D721Med (cell line): ENCODE data around the gene MAP4K4.
"Not testable (repeated sequence)": the region's sequence is repeated elsewhere in the genome, so short reads cannot be mapped to it uniquely, and the experiment has no call there.

ENCODE experiments used
- DNase-seq: peaks from one replicate; pipeline ENCODE4 v3.0.0; 2011; ENCODE audit warnings: low spot score; ENCODE audit not compliant: insufficient read length
- FAIRE-seq: peaks from 2 replicates; lab custom pipeline; 2011; peaks lifted over from hg19 to GRCh38; lab: Jason Lieb, UNC
- TF ChIP-seq, protein P1 (sequence below): IDR thresholded peaks from 2 replicates; pipeline ENCODE4 v1.5.1; 2012; ENCODE audit warnings: mild to moderate bottlenecking, control low read depth; ENCODE audit not compliant: insufficient read depth; ENCODE audit errors: missing control alignments

Gene MAP4K4

GRCh38 chr2:101742547-101742946 is 45.0 kb downstream of the MAP4K4 start:
- TF ChIP-seq, protein P1, sequence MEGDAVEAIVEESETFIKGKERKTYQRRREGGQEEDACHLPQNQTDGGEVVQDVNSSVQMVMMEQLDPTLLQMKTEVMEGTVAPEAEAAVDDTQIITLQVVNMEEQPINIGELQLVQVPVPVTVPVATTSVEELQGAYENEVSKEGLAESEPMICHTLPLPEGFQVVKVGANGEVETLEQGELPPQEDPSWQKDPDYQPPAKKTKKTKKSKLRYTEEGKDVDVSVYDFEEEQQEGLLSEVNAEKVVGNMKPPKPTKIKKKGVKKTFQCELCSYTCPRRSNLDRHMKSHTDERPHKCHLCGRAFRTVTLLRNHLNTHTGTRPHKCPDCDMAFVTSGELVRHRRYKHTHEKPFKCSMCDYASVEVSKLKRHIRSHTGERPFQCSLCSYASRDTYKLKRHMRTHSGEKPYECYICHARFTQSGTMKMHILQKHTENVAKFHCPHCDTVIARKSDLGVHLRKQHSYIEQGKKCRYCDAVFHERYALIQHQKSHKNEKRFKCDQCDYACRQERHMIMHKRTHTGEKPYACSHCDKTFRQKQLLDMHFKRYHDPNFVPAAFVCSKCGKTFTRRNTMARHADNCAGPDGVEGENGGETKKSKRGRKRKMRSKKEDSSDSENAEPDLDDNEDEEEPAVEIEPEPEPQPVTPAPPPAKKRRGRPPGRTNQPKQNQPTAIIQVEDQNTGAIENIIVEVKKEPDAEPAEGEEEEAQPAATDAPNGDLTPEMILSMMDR, result no peak
- FAIRE-seq (no peak), DNase-seq (no peak)

DNA sequence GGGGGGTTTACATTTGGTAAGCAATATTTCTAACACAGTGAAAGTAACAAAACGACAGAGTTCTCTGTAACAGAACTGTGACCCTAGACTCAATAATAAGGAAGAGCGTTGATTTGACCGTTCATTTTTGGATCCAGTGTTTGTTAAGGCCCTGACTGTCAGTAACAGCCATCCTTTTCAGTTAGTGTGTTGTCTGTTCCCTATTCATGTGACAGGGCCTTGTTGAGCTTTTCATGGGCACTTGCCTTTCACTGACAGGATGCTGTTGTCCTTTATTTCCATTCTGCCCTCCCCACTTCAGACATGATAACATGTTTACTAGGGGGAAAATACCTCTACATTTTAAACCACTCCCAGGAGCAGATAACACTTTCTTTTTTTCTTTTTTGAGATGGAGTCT is 45.8 kb downstream of the MAP4K4 start:
- FAIRE-seq (no peak), DNase-seq (no peak)
- TF ChIP-seq, protein P1, result no peak

GRCh38 chr2:101744832-101745231 is 47.3 kb downstream of the MAP4K4 start:
- TF ChIP-seq, protein P1, result no peak
- DNase-seq (no peak), FAIRE-seq (no peak)

GRCh38 chr2:101745711-101746694 is 48.5 kb downstream of the MAP4K4 start:
- FAIRE-seq (no peak), DNase-seq (no peak)
- TF ChIP-seq, protein P1, result no peak

GRCh38 chr2:101748000-101748399 is 50.5 kb downstream of the MAP4K4 start:
- no peak for FAIRE-seq
- TF ChIP-seq, protein P1, result no peak
- DNase-seq, result no peak

- FAIRE-seq, DNase-seq: not testable (repeated sequence)
Measured at GRCh38 chr2:101748462-101748861, 51.0 kb downstream of the MAP4K4 start.

- FAIRE-seq (no peak), DNase-seq (no peak)
- TF ChIP-seq, protein P1, result no peak
Measured at GRCh38 chr2:101750688-101751087, 53.2 kb downstream of the MAP4K4 start.
